Tibial nerve (tissue), 4 donors: Measurements from ENCODE around the gene DSG3. TPM values are rescaled to one million over a fixed set of nuclear protein-coding genes. Genes with fewer than 3 reads are reported as not detected.

Experiments used
- DNase-seq, 2 donors: peaks; one replicate each; pipeline ENCODE4 v3.0.0-alpha.2; 2019; ENCODE audit warnings: low spot score in 2 of 2
- H3K27ac ChIP-seq, 4 donors: fragments of 200-600 bp; sonication (generic) in 3 of 4; one replicate each; pipeline ENCODE4 v1.5.1; 2017 to 2019; ENCODE audit warnings: mild to moderate bottlenecking in 1 of 4
- H3K27me3 ChIP-seq, 2 donors: fragments of 200-600 bp; sonication (generic) in 1 of 2; one replicate each; pipeline versions ENCODE4 v1.5.1 to v1.6.0; 2017 to 2019
- H3K36me3 ChIP-seq, 3 donors: fragments of 200-600 bp; sonication (generic); one replicate each; pipeline ENCODE4 v1.5.1; 2018 to 2019
- H3K4me1 ChIP-seq, 4 donors: fragments of 200-600 bp; sonication (generic) in 3 of 4; one replicate each; pipeline ENCODE4 v1.5.1; 2017 to 2019
- H3K4me3 ChIP-seq, 4 donors: fragments of 200-600 bp; sonication (generic) in 3 of 4; one replicate each; pipeline ENCODE4 v1.5.1; 2017 to 2019; ENCODE audit warnings: mild to moderate bottlenecking in 1 of 4, moderate library complexity in 1 of 4
- H3K9me3 ChIP-seq, 4 donors: fragments of 200-600 bp; sonication (generic) in 3 of 4; one replicate each; pipeline ENCODE4 v1.5.1; 2017 to 2019
- EP300 ChIP-seq, 2 donors: sonication (generic); formaldehyde crosslinking; IDR thresholded peaks; one replicate each; pipeline ENCODE4 v1.6.1; 2017; ENCODE audit warnings: antibody characterized with exemption in 2 of 2, mild to moderate bottlenecking in 1 of 2
- POLR2A ChIP-seq, 2 donors: fragments of 450-650 bp; IDR thresholded peaks; one replicate each; pipeline ENCODE4 v1.6.1; 2017; ENCODE audit warnings: antibody characterized with exemption in 2 of 2, mild to moderate bottlenecking in 2 of 2, moderate library complexity in 2 of 2
- whole genome bisulfite sequencing, 2 donors: methylation state at CpG; one replicate each; pipeline ENCODE4 v1.1.5; 2018; 5-methylcytosine and 5-hydroxymethylcytosine counted together
- total RNA-seq, 4 donors: library from RNA; depleted of rRNA; stranded (reverse); fragments of >200 nt; gene quantifications; one replicate each; pipeline ENCODE4 v1.1.0, GENCODE V29; 2016
- TF ChIP-seq, protein P1 (sequence below), 5 experiments: fragments of 200-600 bp in 3 of 5; fragments of 450-650 bp in 2 of 5; sonication (generic) in 3 of 5; IDR thresholded peaks; one replicate each; pipeline ENCODE4 v1.5.1; 2016 to 2019; ENCODE audit warnings: antibody characterized with exemption in 5 of 5, mild to moderate bottlenecking in 3 of 5, moderate library complexity in 2 of 5

DSG3 gene
- total RNA-seq, 4 donors from 2014 or later, result not detected

DNA sequence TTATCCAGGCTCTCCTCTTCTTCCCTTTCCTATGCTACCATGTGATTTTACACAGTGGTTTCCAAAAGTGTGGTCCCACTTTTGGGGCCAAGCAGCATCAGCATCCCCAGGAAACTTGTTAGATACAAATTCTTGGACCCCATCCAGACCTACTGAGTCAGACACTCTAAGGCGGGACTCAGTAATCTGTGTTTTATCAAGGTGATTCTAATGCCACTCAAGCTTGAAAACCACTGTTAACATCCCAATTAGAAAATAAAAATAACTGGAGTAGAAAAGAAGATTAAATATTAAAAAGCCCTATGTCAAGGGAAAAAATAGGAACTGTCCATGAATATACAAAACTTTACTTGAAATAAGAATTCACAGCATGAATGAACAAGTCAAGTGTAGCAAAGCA is 61.2 kb downstream of the DSG3 start:
- no peaks in the 10 kb centered on the region for H3K36me3 ChIP-seq
- no peaks in the 10 kb centered on the region for H3K4me1 ChIP-seq
- TF ChIP-seq EP300 (IDR thresholded peaks at IDR 0.05) (no peak), POLR2A (IDR thresholded peaks at IDR 0.05) (no peak)
- TF ChIP-seq, protein P1, sequence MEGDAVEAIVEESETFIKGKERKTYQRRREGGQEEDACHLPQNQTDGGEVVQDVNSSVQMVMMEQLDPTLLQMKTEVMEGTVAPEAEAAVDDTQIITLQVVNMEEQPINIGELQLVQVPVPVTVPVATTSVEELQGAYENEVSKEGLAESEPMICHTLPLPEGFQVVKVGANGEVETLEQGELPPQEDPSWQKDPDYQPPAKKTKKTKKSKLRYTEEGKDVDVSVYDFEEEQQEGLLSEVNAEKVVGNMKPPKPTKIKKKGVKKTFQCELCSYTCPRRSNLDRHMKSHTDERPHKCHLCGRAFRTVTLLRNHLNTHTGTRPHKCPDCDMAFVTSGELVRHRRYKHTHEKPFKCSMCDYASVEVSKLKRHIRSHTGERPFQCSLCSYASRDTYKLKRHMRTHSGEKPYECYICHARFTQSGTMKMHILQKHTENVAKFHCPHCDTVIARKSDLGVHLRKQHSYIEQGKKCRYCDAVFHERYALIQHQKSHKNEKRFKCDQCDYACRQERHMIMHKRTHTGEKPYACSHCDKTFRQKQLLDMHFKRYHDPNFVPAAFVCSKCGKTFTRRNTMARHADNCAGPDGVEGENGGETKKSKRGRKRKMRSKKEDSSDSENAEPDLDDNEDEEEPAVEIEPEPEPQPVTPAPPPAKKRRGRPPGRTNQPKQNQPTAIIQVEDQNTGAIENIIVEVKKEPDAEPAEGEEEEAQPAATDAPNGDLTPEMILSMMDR (IDR thresholded peaks at IDR 0.05), result no peak
- H3K9me3 ChIP-seq, result no peaks in the 10 kb centered on the region
- no peak overlapping the region for H3K4me3 ChIP-seq
- no peak for DNase-seq
- 83 to 86% methylated on average over 1 of the region's 1 CpG for WGBS, 2 donors
- H3K27me3 ChIP-seq, result no peaks in the 10 kb centered on the region
- no peak overlapping the region for H3K27ac ChIP-seq

DNA sequence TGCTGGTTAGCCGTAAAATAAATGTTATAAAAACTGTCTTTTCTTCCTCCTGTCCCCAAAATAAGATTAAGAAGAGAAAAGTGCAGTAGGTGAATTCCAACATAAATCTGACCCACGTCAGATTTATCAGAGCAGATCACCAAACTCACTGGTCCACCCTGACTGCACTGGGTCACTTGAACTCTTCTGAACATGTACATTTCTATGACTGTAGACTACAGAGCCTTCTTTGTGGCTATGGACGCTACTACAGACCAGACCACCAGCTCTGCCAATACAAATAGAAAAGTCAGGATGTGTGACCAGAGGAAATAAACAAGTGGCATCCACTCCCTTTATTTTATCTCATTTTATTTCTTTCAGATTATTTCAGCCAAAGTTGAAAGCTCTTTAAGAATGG is 62.0 kb downstream of the DSG3 start:
- DNase-seq, result no peak
- 54 to 56% methylated on average over 3 of the region's 3 CpGs for WGBS, 2 donors
- Histone ChIP-seq H3K27ac (no peak overlapping the region), H3K36me3 (no peaks in the 10 kb centered on the region), H3K4me3 (no peak overlapping the region), H3K27me3 (no peaks in the 10 kb centered on the region), H3K9me3 (no peaks in the 10 kb centered on the region), H3K4me1 (no peaks in the 10 kb centered on the region)
- TF ChIP-seq, protein P1 (IDR thresholded peaks at IDR 0.05), result no peak
- no peak for TF ChIP-seq EP300 (IDR thresholded peaks at IDR 0.05)
- TF ChIP-seq POLR2A (IDR thresholded peaks at IDR 0.05), result no peak

DNA sequence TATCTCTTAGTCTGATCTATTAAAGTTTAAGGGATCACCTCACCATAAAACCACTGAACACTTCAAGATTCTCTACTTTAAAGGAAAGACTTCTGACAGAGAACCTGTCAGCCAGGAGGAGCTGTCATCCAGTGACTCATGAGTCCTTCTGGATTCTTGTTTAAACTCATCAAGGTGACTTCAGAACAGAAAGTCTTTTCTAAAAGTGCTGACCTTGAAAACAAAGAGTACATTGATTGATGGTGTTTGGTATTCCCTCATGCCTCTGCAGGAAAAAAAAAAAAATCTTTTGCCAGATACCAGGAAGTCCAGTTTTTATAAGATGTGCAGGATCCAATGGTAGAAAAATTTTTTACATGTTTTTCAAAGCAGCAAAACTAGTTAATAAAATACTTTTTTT is 62.8 kb downstream of the DSG3 start:
- Histone ChIP-seq H3K36me3 (no peaks in the 10 kb centered on the region), H3K4me3 (no peak overlapping the region), H3K27ac (no peak overlapping the region), H3K27me3 (no peaks in the 10 kb centered on the region), H3K9me3 (no peaks in the 10 kb centered on the region), H3K4me1 (no peaks in the 10 kb centered on the region)
- TF ChIP-seq, protein P1 (IDR thresholded peaks at IDR 0.05), result no peak
- no peak for TF ChIP-seq POLR2A (IDR thresholded peaks at IDR 0.05)
- no peak for TF ChIP-seq EP300 (IDR thresholded peaks at IDR 0.05)
- no peak for DNase-seq

DNA sequence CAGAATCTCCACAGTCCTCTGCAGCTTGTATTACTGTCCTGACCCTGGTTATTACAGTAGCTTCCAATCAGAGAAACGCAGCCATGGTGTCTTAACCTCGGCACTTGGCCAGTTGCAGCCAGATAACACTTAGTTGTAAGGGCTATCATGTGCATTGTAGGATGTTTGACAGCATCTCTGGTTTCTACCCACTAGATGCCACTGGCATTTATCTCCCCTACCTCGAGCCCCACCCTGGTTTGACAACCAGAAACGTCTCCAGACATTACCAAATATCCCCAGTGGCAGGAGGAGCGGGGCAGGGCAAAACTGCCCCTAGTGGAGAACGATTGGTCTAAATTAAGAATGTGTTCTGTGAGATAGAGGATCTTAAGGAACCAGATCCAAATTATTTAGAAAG is 63.6 kb downstream of the DSG3 start:
- Histone ChIP-seq H3K4me3 (no peak overlapping the region), H3K4me1 (no peaks in the 10 kb centered on the region), H3K9me3 (no peaks in the 10 kb centered on the region), H3K27ac (no peak overlapping the region), H3K36me3 (no peaks in the 10 kb centered on the region), H3K27me3 (no peaks in the 10 kb centered on the region)
- no peak for DNase-seq
- TF ChIP-seq POLR2A (IDR thresholded peaks at IDR 0.05) (no peak), EP300 (IDR thresholded peaks at IDR 0.05) (no peak)
- TF ChIP-seq, protein P1 (IDR thresholded peaks at IDR 0.05), result no peak
- WGBS, 2 donors, result 60 to 63% methylated on average over 6 of the region's 6 CpGs

DNA sequence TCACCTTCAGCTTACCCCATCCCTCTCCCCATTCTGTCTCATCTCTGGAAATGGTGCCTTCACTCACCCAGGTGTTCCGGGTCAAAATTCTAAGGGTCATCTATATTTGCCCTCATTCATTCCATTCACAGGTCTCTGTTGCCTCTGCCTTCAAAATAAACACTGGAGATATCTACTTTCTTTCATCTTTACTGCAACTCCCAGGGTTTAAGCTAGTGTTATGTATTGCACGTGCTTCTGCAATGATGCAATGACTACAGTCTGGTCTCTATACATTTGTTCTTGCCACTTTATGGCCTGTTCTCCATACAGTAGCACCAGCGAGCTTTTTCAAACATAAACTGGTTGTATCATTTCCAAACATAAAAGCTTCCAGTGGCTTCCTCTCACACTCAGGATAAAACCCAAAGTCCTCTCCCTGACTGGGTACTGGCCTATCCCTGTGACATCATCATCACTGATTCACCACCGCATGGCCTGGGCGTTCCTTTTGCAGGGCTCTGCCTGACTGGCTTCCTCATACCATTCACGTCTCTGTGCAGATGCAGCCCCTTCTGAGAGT is 64.7 kb downstream of the DSG3 start:
- 64 to 82% methylated on average over 6 of the region's 6 CpGs for WGBS, 2 donors
- H3K36me3 ChIP-seq, result no peaks in the 10 kb centered on the region
- no peak for TF ChIP-seq POLR2A (IDR thresholded peaks at IDR 0.05)
- TF ChIP-seq, protein P1 (IDR thresholded peaks at IDR 0.05), result no peak
- TF ChIP-seq EP300 (IDR thresholded peaks at IDR 0.05), result no peak
- no peaks in the 10 kb centered on the region for H3K4me1 ChIP-seq
- H3K27me3 ChIP-seq, result no peaks in the 10 kb centered on the region
- H3K9me3 ChIP-seq, result no peaks in the 10 kb centered on the region
- no peak for DNase-seq
- H3K27ac ChIP-seq, result no peak overlapping the region
- no peak overlapping the region for H3K4me3 ChIP-seq
